GM20431 (cell line): ENCODE data around the gene STEAP1.
"Not testable (repeated sequence)": the region's sequence is repeated elsewhere in the genome, so short reads cannot be mapped to it uniquely, and the experiment has no call there.

Experiments
- in situ Hi-C: fragments of 300-500 bp; cut with MseI, MboI; formaldehyde crosslinking; loops from one replicate; pipeline ENCODE4 v1.15.0; 2020; ENCODE audit warnings: low sequenced_read_pairs; ENCODE audit not compliant: unreplicated experiment

STEAP1 gene

GRCh38 chr7:90172121-90172520, 17.9 kb downstream of the STEAP1 start:
- in situ Hi-C loops, result loop anchor here (25.0 kb wide), 1 partner anchor 240 kb away; the partner anchor contains the start of gene CLDN12

- in situ Hi-C loops, result loop anchor here (25.0 kb wide), 1 partner anchor 240 kb away; the partner anchor contains the start of gene CLDN12
These were observed 18.4 kb downstream of the STEAP1 start for GRCh38 chr7:90172624-90173023.

DNA sequence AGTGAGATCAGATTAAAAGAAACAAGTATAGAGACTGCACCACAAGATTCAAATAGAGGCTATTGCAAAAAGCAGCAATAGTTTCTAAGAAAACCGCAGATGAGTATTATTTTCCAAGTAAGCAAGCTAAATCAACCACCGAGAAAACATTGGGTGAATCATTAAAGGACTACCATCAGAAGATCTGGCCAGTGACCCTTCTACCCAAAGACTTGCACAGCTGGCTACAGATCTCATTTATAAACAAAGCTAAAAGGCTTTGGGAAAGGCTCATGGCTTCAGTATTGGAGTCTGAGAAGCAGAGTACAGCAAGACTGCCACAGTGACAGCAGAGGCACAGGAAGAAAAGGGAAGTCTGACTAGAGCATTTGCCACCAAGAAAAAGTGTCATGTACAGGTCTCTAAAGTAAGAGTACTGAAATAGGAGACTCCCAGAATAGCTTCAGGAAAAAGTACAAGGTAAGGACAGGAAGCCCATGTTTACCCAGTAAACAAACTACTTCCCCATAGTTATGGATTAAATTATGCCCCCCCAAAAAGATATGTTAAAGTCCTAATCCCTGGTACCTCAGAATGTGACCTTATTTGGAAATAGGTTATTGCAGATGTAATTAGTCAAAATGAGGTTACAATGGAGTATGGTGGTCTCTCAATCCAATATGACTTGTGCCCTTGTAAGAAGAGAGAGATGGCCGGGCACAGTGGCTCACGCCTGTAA, 19.0 kb downstream of the STEAP1 start:
- in situ Hi-C loops, result loop anchor here (25.0 kb wide), 1 partner anchor 239 kb away; the partner anchor contains the start of gene CLDN12

DNA sequence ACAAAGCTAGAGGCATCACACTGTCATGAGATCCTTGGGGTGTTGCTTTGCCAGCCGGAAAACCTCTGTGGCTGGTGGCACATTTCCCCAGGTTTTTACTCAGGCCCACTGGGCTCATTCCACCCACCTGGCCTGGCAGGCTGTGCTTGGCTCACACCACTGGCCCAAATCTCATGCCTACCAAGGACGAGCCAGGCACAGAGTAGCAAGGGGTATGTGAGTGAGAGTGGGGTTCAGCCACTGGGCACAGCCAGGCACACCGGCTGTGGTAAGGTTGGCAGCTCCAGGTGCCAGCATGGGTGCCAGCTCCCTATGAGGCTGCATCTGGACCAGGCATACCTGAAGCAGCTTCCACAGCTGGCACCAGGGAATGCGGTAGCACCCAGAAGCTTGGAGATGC, 21.4 kb downstream of the STEAP1 start:
- in situ Hi-C loops, result no loop called here

GRCh38 chr7:90176195-90176594, 21.9 kb downstream of the STEAP1 start:
- in situ Hi-C loops, result no loop called here

- in situ Hi-C loops, result no loop called here
These were observed 23.9 kb downstream of the STEAP1 start for GRCh38 chr7:90178166-90178565.

- in situ Hi-C loops, result no loop called here
These were observed 24.5 kb downstream of the STEAP1 start for GRCh38 chr7:90178679-90179278.

DNA sequence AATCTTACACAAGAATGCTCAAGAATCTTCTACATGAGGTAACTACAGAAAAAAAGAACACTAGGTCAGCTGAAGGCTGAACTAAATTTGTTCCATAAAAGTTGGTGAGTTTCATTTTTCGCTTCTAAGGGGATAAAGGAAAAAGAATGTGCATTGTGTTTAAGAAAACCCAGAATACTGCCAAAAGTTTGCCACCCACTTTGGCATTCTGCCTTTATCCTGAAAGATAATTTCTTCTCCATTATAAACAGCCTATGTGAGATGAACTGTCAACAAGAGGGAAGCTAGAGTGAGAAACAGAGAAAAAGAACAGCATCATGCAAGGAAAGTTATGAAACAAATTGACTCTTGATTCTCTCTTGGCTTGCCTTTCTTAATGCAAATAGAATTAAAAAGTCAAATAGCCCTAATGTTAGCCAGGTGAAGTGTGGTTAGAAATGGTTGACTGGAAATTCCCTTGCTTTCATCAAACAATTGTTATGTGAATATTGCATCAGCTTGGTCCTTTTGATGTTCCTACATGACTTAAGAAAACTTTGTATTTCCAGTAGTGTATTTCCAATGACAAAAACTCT, 25.8 kb downstream of the STEAP1 start:
- in situ Hi-C loops, result no loop called here

- in situ Hi-C loops, result no loop called here
These were observed 26.4 kb downstream of the STEAP1 start for GRCh38 chr7:90180649-90181048.

DNA sequence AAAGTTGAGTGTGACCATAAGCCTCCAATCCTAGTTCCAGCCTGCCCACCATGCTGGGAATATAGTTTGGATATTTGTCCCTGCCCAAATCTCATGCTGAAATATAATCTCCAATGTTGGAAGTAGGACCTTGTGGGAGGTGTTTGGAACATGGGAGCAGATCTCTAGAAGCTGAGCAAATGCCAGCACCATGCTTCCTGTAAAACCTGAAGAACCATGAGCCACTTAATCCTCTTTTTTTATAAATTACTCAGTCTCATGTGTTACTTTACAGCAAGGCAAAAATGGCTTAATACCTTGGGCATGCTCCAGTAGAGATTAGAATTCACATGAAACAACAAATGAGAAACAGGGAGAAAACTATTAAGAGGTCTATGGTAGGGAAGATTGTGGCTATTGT, 27.2 kb downstream of the STEAP1 start:
- in situ Hi-C loops, result no loop called here

DNA sequence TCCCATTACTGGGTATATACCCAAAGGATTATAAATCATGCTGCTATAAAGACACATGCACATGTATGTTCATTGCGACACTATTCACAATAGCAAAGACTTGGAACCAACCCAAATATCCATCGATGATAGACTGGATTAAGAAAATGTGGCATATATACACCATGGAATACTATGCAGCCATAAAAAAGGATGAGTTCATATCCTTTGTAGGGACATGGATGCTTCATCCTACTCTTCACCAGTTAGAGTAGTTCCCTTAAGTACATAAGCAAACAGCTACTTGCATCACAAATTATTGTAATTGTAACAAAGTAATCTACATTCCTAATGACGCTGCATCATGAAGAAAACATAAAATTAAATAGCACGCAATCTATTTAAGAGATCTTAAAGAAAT, 32.0 kb downstream of the STEAP1 start:
- in situ Hi-C loops, result not testable (repeated sequence)

- in situ Hi-C loops, result no loop called here
These were observed 33.3 kb downstream of the STEAP1 start for GRCh38 chr7:90187507-90188050.

GRCh38 chr7:90188281-90188680, 34.0 kb downstream of the STEAP1 start:
- in situ Hi-C loops, result no loop called here

DNA sequence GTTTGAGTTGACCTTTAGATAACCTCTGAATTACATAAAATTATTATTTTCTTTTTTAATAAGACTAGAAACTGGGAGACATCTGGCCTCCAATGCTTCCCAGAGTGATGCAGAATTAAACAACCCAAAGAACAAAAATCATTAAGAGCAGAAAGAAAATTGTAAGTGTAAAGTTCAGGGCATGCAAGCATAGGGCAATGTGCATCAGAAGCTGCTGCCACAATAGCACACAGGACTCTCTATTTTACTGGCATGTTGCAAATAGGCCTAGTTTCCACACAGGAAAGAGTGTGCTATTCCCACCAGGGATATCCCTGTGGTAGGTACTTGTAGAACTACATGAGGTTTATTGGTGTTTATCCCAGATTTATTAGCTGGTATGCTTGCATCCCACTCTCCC, 36.7 kb downstream of the STEAP1 start:
- in situ Hi-C loops, result no loop called here

GRCh38 chr7:90191648-90192047, 37.4 kb downstream of the STEAP1 start:
- in situ Hi-C loops, result no loop called here

DNA sequence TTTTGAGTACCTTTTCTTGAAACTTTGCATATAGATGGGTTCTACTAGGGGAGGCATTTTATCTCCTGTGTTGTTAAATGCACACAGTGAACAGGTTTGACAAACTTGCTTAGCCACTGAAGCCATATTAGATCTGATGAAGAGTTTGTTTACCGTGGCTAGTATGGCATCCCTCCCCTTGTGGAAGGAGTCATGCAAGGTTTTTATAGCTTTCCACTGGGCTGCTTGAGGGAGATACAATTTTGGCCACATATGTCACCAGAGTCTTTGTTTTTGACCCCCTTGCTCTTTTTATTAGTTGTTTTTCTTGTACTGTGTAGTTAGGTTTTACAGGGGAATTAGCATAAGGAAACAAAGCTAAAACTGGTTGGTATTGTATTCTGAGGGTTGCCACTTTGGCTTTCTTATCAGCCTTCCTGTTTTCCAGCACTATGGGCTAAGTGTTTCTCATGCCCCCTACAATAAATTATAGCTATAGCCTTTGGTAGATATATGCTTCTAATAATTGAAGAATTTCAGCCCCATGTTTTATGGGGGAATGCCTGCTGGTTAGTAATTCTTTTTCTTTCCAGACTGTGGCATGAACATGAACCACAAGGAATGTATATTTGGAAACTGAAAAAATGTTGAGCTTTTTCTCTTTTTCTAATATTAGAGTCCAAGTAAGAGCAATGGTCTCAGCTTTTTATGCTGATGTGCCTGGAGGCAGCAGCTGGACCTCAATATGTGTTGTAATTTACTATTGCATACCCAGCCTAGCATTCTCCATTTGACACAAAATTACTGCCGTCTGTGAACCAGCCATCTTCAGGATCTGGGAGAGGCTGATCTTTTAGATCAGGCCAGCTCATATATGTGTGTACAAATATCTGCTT, 38.8 kb downstream of the STEAP1 start:
- in situ Hi-C loops, result no loop called here

- in situ Hi-C loops, result no loop called here
These were observed 40.9 kb downstream of the STEAP1 start for GRCh38 chr7:90194911-90195809.

DNA sequence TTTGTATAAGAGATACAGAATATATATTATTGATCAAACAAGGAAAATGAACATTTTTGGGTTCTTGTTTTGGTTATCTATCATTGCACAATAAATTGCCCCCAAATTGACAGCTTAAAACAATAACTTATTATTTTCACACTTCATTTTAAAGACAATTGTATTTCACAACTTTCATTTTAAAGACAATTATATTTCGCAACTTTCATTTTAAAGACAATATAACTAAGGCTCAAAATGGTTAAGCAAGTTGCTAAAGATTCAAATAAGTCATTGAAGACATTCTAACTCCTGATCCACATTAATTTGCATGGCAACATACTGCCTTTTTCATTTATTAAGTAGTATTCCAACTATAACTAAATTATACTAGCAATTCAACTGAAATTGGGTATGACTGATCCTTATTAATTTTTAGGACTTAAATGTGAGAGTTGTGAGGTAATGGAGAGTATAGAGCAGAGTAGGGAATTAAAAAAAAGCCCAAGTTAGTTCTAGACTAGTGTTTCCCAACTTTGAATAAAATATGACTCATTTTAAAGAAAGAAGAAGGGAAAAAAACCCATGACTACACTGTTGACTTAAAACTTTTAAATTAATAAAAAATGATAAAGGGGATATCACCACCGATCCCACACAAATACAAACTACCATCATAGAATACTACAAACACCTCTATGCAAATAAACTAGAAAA, 47.4 kb downstream of the STEAP1 start:
- in situ Hi-C loops, result loop anchor here (25.0 kb wide), 1 partner anchor 661 kb away; no protein-coding TSS in a partner anchor
